Astrocyte of the hippocampus (primary cell): ENCODE results near the gene TRIM77.
"Not testable (repeated sequence)": the region's sequence is repeated elsewhere in the genome, so short reads cannot be mapped to it uniquely, and the experiment has no call there.

Source experiments
- DNase-seq: peaks from one replicate; pipeline ENCODE4 v3.0.0; 2011; ENCODE audit warnings: low read depth, low spot score

Gene TRIM77, protein sequence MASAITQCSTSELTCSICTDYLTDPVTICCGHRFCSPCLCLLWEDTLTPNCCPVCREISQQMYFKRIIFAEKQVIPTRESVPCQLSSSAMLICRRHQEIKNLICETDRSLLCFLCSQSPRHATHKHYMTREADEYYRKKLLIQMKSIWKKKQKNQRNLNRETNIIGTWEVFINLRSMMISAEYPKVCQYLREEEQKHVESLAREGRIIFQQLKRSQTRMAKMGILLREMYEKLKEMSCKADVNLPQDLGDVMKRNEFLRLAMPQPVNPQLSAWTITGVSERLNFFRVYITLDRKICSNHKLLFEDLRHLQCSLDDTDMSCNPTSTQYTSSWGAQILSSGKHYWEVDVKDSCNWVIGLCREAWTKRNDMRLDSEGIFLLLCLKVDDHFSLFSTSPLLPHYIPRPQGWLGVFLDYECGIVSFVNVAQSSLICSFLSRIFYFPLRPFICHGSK

DNA sequence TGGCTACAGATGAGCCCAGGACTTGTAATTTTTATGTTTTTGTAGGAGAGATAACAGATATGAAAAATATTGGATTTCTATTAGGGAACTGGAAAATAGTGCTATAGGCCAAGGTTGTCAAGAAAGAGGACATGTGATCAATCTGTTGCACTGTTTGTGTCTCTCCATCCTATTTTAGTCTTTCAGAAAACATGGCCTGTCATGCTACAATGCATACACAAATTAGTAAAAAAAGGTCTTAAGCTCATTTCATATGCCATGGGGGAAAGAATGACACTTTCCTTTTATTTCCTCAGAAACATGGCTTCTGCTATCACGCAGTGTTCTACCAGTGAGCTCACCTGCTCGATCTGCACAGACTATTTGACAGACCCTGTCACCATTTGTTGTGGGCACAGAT, at the start of gene TRIM77:
Gene TRIM77 (plus strand): TSS at position 301 of the 400 bp plus-strand sequence. CDS start 0 bp downstream, at position 301.
- DNase-seq = not testable (repeated sequence)

DNA sequence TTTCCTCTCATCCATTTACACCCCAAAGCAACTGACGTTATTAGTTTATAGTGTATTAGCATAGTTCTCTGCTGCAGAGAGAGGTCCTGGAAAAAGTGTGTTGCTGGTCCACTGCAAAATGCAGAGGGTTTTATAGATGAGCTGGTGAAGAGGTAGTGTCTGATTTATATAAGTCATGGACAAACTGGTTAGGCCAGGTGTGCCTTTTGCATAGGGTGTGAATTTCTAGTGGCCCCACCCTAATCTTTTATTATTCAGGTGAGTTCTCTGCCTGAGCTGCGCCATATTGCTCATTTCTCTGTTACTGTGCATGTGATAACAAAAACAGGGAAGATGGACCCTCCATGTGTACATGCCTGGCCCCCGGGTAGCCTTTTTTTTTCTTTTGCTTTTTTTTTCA, 43.1 kb upstream of the TRIM77 start:
- DNase-seq = no peak

DNA sequence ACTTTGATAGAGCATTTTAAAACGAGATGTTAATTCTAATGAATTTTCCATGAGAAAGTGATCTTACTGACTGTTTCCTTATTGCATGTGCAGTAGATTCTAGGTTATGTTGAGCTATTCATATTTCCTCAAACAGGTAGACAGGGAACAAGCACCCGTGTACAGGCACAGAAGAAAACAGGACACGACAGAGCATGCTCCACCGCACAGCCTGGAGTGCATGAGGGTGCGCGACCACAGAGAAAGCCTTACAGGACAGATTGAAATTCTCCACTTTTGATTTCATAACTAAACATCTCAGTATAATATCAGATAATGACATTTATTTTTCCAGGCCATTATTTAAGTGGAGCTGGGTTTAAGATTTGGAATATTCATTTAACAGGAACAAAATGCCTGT, 41.9 kb upstream of the TRIM77 start:
- not testable (repeated sequence) for DNase-seq

DNA sequence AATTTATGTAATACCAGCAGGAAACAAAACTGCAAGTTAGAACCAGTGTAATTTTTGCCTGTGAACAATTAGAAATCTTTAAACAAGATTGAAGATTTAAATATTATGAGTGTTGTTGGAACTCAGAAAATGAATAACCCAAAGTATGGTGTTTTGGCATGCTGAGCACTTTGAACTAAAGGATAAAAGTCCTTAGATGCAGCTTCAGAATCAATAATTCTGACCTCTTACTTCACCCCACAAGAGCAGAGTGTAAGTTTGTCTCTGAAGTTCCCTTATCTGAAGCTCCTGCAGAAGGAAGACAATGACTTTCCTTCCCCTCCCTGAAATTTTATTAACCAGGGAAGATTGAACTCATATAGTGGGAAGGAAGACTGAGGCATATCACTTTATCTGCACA, 40.5 kb upstream of the TRIM77 start:
- not testable (repeated sequence) for DNase-seq

DNA sequence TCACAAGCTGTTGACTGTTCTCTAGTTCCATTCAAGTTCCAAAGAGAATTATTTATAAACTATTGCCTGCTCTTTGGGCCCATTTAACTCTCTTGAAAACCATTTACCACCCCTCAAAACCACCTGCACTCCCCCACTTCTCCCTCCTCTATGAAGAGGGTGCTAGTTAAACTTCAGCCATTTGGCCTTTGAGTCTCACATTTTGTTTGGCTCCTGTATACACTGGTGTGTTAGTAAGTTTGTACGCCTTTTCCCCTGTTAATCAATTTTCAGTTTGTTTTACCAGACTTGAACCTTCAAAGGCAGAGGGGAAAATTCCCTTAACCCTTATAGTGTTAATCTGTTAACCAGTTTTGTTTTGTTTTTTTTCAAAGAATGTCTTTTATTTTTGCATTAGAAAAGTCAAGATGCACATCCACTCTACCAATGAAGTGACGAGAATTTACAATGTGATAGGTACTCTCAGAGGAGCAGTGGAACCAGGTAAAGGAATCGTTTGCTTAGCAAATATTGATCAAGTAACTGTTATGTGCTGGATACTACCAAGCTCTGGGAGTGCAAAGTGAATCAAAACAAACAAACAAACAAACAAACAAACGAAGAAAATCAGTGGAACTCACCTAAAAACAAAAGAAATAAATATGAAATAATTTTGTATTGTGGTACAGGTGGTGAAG, 40.0 kb upstream of the TRIM77 start:
- DNase-seq = not testable (repeated sequence)

DNA sequence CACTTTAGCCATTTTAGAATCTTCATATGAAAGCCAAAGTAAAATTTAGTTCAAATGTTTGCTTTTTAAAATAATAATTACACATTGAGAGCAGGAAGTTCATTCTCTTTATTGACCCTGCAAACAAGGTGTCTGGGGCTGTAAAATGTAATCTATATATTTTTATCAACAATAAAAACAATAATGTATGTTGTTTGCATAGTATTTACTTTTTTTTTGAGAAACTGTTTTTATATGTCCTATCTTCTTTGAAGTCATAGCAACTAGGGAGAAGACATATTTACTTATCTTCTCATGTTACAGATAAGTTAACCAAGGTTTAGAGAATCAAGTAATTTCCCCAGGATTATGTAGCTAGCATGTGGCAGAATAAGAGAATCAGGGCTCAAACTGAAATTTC, 37.6 kb upstream of the TRIM77 start:
- not testable (repeated sequence) for DNase-seq

DNA sequence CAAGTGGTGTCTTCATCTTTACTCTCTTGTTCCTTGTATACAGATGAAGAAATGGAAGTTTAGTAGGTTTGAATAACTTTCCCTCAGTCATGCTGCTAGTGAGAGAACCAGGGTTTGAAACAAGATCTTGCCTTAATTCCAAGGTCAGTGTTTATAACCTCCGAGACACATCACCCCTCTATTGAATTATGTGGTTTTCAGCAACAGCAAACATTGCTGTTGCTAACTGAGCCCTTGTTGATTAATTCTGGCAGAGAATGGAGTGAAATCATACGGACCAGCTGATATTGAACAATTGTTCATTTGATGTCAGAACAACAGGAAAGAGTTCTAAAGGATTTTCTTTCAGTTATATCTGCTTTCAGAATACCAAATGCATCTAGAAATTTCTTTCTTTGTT, 36.7 kb upstream of the TRIM77 start:
- peak; percentile 1 for DNase-seq

DNA sequence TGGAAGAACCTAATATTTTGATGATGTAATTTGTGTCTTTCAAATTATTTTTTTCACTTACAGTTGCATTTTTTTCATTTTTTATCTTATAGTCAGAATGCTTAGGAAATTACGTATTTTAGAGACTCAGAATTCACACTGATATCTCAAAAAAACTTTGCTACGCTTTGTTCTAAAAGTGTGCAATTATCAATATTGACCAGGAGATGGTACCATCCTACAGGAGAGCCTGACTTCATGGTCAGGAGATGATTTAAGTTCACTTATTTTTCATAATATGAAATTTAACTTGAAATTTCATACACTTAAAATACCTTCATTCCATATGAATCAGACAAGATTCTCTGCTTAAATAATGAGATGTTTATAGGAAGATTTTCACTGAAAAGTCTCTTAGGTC, 34.7 kb upstream of the TRIM77 start:
- peak; percentile 1 for DNase-seq

DNA sequence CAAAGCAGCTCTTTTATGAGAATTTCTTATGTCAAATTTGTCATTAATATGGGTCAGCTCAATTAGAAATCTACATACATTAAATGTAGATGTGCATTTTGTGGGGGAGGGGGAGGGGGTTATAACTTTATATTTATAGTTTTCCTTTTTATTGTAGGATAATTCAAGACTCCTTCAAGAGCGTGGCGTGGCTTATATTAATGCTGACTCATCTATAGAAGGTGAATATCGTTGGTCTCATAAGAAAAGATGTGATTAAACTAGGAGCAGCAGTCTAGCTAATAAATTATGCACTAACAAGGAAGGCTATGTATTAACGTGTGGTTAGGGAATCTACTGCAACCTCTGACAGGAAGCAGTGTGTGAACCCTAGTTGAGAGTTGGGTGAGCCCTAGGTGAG, 34.2 kb upstream of the TRIM77 start:
- not testable (repeated sequence) for DNase-seq

DNA sequence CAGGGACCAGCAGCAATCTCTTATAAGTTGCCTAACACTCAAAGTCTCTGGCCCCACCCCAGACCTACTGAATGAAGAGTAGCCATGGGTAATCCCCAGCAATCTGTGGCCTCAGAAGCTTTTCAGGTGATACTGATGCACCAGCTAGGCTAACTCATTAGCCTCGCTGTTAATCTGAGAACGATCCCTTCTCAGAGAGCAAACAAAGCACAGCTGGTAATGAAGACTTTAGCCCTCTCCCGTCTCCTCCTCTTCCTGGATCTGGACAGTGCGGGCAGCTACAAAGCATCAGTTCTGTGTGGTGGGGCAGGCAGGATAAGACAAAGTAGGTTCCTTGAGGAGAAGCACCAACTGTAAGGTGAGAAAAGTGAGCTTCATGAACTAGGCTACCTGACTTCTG, 3.0 kb upstream of the TRIM77 start:
- not testable (repeated sequence) for DNase-seq

DNA sequence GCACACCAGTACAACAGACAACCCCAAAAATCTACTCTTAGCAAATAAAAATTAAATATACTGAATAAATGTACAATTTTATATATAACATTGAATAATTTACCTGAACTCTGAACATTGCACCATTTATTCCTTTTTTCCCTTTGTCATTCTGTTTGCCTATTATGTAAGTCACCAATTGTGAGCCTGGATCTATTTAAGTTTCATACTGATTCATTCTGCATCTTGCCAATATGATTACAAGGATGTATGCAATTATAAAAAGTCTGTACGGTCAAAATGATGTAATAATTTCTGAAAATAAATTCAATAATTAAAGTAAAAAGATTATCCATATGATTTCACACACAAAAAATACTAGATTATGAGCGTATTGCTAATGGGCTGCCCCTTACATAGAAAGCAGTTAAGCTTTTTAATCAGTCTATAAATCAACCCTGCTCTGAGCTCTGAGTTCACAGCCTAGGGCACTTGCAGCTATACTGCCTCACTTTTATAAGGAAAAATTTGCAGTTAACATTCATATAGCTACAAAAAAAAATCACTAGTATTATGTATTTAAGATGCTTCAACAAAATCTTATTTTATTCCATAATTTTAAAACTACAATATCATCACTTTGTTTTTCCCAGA, 14.9 kb downstream of the TRIM77 start:
- DNase-seq = not testable (repeated sequence)

DNA sequence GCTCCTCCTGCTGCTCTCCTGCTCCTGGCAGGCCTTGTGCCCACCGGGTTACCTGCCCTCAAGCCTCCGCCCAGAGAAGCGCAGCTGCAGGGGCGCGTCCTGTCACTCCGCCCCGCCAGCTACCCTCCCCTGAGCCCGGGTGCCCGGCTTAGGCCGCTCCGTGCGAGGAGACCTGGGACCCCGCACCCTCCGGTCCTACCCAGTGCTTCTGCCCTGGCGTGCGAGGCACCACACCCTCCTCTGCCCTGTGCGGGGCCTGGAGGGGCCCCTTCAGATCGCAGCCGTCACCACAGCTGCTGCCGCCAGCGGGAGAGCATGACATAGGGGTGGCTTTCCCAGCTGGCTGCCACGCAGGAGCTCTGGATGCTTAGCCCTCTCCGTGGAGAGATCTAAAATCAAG, 20.1 kb downstream of the TRIM77 start:
- DNase-seq = not testable (repeated sequence)

DNA sequence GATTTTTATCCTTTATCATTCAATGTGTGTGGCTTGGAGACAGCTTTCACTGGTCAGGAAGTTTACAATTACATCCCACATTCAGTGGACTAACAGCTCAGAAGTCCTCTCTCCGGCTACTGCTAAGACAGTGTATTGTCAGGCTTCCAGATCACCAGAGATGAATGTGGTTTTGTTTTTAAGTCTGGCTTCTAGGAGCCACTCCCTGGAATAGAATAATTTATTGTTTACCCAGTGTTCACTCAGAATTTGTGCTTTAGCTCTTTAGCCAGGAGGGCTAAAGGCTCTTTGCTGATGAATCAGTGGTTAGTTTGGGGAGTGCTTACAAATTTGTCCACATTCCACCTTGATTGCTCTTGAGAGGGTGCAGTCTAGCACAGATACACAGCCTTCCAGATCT, 26.5 kb downstream of the TRIM77 start:
- DNase-seq = peak; percentile 29

DNA sequence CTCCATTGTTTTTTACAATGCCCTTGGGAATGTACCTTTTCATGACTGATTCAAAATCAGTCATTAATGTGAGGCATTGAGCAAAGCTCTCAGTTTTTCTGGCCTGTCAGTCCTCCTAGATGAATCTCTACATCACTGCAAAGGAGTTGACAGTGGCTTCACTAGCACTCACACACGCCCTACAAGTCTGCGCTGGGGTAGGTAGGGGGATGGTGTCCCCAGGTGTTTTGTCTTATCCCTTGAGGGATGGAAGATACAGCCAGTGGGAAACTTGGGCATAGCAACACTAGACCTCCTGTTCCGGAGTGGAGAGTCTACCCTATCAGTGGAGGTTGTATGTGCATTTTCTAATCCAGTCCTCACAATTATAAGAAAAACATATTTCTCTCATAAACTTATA, 27.0 kb downstream of the TRIM77 start:
- no peak for DNase-seq

DNA sequence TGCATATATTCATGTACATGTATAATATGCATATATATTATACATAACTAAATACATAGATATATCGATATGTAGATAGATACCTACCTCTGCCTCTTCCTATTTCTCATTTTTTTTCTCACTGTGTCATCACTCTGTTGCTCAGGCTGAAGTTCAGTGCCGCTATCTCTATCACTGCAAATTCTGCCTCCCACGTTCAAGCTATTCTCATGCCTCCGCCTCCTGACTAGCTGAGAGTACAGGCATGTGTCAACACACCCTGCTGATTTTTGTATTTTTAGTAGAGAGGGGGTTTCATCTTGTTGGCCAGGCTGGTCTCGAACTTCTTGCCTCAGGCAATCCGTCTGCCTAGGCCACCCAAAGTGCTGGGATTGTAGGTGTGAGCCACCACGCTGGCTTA, 31.3 kb downstream of the TRIM77 start:
- DNase-seq = not testable (repeated sequence)

DNA sequence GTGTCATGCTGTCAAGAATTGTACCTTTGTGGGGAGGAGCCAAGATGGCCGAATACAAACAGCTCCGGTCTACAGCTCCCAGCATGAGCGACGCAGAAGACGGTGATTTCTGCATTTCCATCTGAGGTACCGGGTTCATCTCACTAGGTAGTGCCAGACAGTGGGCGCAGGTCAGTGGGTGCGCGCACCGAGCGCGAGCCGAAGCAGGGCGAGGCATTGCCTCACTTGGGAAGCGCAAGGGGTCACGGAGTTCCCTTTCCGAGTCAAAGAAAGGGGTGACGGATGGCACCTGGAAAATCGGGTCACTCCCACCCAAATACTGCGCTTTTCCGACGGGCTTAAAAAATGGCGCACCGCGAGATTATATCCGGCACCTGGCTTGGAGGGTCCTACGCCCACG, 34.1 kb downstream of the TRIM77 start:
- not testable (repeated sequence) for DNase-seq

DNA sequence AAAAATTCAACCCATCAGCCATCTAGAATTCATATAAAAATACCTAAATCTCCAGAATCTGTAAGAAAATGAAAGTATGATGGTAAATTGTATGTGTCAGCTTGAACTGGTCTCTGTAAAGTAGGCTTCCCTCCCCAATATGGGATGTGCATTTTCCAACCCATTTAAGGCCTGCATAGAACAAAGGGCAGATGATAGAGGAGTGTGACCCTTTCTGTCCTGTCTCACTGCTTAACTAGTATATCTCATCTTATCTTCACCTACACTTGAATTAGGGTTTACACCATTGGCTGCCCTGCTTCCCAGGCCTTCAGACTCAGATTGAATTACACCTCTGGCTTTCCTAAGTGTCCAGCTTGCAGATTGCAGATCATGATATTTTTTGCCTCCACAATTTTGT, 40.7 kb downstream of the TRIM77 start:
- not testable (repeated sequence) for DNase-seq
